ENCODE measurements around the gene SERTAD4.

- TF ChIP-seq POLR2A (IDR thresholded peaks at IDR 0.05; ENCODE audit: low read depth) (no peak), CTCF (IDR thresholded peaks at IDR 0.05) (no peak), POLR2AphosphoS5 (IDR thresholded peaks at IDR 0.05) (no peak)
These were observed 19.3 kb downstream of the SERTAD4 start for GRCh38 chr1:210251680-210252490.

All from esophagus muscularis mucosa (tissue), 3 donors.